Kidney (tissue), 14 donors: ENCODE results near the gene METTL9. TPM values are rescaled to one million over a fixed set of nuclear protein-coding genes. Genes with fewer than 3 reads are reported as not detected.
A peak's percentile ranks its signal among the peaks of the same experiment; 100 is the strongest.
"Not testable (repeated sequence)": the region's sequence is repeated elsewhere in the genome, so short reads cannot be mapped to it uniquely, and the experiment has no call there.

ENCODE experiments used
- DNase-seq, 5 donors: peaks; one replicate each; pipeline ENCODE4 v3.0.0-alpha.2; 2013 to 2020
- FAIRE-seq: peaks from 2 replicates; lab custom pipeline; 2012; peaks lifted over from hg19 to GRCh38; lab: Jason Lieb, UNC
- H3K27ac ChIP-seq, 2 donors: one replicate each; pipeline ENCODE4 v1.7.0; 2013; ENCODE audit warnings: low read depth in 2 of 2, low read length in 2 of 2, inconsistent platforms in 1 of 2
- H3K27me3 ChIP-seq: one replicate; pipeline ENCODE4 v1.7.1; 2013; ENCODE audit warnings: low read length, inconsistent platforms; ENCODE audit not compliant: control insufficient read depth, insufficient read depth
- H3K36me3 ChIP-seq, 3 donors: one replicate each; pipeline versions ENCODE4 v1.7.0 to v1.7.1; 2013; ENCODE audit warnings: low read length in 3 of 3, control low read depth in 1 of 3, inconsistent platforms in 1 of 3; ENCODE audit not compliant: insufficient read depth in 3 of 3, control insufficient read depth in 2 of 3
- H3K4me1 ChIP-seq, 3 donors: one replicate each; pipeline versions ENCODE4 v1.7.0 to v1.7.1; 2013; ENCODE audit warnings: low read length in 3 of 3, inconsistent platforms in 1 of 3, low read depth in 1 of 3; ENCODE audit not compliant: control insufficient read depth in 2 of 3, insufficient read depth in 2 of 3
- H3K4me3 ChIP-seq, 3 donors: one replicate each; pipeline versions ENCODE4 v1.7.0 to v1.8.1; 2013; ENCODE audit warnings: low read length in 3 of 3, control low read depth in 1 of 3, inconsistent platforms in 1 of 3
- H3K9ac ChIP-seq, 3 donors: one replicate each; pipeline versions ENCODE4 v1.7.0 to v1.7.1; 2013; ENCODE audit warnings: low read length in 3 of 3, control low read depth in 1 of 3, inconsistent platforms in 1 of 3
- H3K9me3 ChIP-seq, 3 donors: one replicate each; pipeline versions ENCODE4 v1.7.0 to v1.7.1; 2013; ENCODE audit warnings: low read length in 3 of 3, control low read depth in 1 of 3, inconsistent platforms in 1 of 3; ENCODE audit not compliant: control insufficient read depth in 2 of 3, insufficient read depth in 1 of 3
- intact Hi-C: fragments of 100-400 bp; cut with DNase I; formaldehyde crosslinking; loops from one replicate; pipeline ENCODE4 v1.11.1; 2022
- polyA plus RNA-seq: library from polyadenylated mRNA; stranded (reverse); fragments of 350-450 nt; fragmentation: Illumina TruSeq; extraction: RNeasy Lipid Tissue Mini Kit (QIAGEN cat#74804); gene quantifications from one replicate; pipeline ENCODE4 v1.2.3, GENCODE V29; 2014; ENCODE audit warnings: low read depth, low replicate concordance; ENCODE audit not compliant: insufficient read depth
- total RNA-seq: library from RNA; stranded (reverse); fragmentation: NEBNext Ultra II Directional; extraction: Animal tissue kit (Norgen Biotek cat#: 25700); gene quantifications from one replicate; pipeline ENCODE4 v1.2.1, GENCODE V29; 2021
- TF ChIP-seq, protein P1 (sequence below): IDR thresholded peaks from 3 replicates; pipeline ENCODE4 v1.5.1; 2012; ENCODE audit warnings: mild to moderate bottlenecking, moderate library complexity, borderline replicate concordance; ENCODE audit not compliant: insufficient read depth; ENCODE audit errors: extremely low read depth
- donor health status: control.
- donor health status: control.
- donor health status: control.
- donor health status: control.
- donor health status: control.
- donor health status: DM: yes; HTN: yes; CAD: no.
- donor health status: Normal renal cell carcinoma (clear cell type).

METTL9 gene
- total and polyA plus RNA-seq, 2 donors from 2014 or later = 129 to 193 TPM

DNA sequence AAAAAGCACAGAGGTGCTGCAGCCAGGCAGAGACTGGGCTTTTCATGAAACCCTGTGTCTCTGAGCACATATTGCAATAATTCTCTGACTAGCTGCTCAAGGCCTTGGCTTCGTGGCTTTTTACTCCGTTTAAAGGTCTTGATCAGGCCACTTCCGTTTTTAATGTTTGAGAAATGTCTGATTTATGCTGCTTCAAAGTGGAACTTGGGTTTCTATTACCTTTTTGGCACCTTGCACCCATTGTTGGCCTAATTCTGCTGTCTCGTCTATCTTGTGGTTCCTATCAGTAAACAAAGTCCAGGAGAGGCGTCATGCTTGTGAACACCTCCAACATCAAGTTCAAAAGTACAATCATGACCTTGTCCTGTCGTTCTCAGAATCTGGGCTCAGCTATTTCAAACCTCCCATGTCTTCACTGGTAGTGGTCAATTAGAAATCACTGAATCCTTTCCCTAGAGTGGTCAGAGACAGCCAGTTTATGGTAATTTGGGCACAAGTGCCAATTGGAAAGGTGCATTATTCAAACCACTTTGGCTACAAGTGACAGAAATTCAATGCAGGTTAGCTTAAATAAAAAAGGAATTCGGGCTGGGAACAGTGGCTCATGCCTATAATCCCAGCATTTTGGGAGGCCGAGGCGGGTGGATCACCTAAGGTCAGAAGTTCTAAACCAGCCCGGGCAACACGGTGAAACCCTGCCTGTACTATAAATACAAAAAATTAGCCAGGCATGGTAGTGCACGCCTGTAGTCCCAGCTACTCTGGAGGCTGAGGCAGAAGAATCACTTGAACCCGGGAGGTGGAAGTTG lies 33.3 kb upstream of the METTL9 start:
- Histone ChIP-seq H3K9me3 (no peaks in the 10 kb centered on the region), H3K36me3 (no peaks in the 10 kb centered on the region), H3K27me3 (no peaks in the 10 kb centered on the region), H3K9ac (no peak overlapping the region), H3K27ac (peak overlapping the region in 1 of 2 donors; percentile 20), H3K4me3 (no peak overlapping the region), H3K4me1 (peaks cover 0 to 10% (median 4%) of the 10 kb centered on the region in 3 donors)
- no peak for FAIRE-seq
- no peak for DNase-seq
- intact Hi-C loops = no loop called here
- TF ChIP-seq, protein P1, sequence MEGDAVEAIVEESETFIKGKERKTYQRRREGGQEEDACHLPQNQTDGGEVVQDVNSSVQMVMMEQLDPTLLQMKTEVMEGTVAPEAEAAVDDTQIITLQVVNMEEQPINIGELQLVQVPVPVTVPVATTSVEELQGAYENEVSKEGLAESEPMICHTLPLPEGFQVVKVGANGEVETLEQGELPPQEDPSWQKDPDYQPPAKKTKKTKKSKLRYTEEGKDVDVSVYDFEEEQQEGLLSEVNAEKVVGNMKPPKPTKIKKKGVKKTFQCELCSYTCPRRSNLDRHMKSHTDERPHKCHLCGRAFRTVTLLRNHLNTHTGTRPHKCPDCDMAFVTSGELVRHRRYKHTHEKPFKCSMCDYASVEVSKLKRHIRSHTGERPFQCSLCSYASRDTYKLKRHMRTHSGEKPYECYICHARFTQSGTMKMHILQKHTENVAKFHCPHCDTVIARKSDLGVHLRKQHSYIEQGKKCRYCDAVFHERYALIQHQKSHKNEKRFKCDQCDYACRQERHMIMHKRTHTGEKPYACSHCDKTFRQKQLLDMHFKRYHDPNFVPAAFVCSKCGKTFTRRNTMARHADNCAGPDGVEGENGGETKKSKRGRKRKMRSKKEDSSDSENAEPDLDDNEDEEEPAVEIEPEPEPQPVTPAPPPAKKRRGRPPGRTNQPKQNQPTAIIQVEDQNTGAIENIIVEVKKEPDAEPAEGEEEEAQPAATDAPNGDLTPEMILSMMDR = no peak

DNA sequence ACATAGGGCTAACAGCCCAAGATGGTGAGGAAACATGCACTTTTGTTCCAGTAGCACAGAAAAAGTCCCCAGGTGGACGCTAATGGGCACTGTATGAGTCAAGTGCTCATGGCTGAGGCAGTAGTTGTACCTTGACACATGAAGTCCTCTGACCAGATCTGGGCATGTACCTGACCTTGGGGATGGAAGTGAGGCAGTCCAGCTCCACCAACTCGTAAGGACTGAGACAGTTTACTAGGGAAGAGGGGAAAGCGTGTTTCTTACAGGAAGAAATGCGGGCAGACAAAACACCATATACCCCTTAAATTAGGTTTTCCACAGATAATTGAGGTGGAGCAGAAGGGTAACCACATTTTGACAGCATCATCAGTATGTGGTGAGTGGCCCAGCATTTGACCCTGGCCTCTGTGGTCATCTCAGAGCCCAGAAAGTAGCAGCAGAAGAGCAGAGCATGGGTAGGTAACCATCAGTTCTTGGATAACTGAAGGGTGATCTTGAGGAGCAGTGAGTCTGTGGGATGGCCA lies 32.4 kb upstream of the METTL9 start:
- no peaks in the 10 kb centered on the region for H3K36me3 ChIP-seq
- intact Hi-C loops = no loop called here
- H3K9ac ChIP-seq = no peak overlapping the region

DNA sequence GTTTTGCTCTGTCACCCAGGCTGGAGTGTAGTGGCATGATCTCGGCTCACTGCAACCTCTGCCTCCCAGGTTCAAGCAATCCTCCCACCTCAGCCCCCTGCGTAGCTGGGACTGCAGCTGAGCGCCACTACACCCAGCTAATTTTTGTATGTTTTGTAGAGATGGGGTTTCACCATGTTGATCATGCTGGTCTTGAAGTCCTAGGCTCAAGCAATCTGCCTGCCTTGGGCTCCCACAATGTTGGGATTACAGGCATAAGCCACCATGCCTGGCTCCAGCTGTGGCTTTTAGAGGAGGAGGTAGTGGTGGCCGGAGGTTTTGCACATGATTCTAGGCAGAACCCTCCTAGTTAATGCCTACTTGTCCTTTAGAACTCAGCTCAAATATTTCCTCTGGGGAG lies 31.9 kb upstream of the METTL9 start:
- DNase-seq = peak in 1 of 5 donors; percentile 13
- intact Hi-C loops, FAIRE-seq, H3K9ac ChIP-seq, H3K4me3 ChIP-seq, H3K36me3 ChIP-seq, H3K27ac ChIP-seq, H3K9me3 ChIP-seq, H3K27me3 ChIP-seq: not testable (repeated sequence)
- peaks cover 0 to 10% (median 4%) of the 10 kb centered on the region in 3 donors for H3K4me1 ChIP-seq

More for the DNA sequence above, 32.4 kb upstream of the METTL9 start:
- Histone ChIP-seq H3K27me3 (no peaks in the 10 kb centered on the region), H3K4me1 (peaks cover 0 to 10% (median 4%) of the 10 kb centered on the region in 3 donors), H3K27ac (no peak overlapping the region), H3K4me3 (no peak overlapping the region), H3K9me3 (no peaks in the 10 kb centered on the region)
- TF ChIP-seq, protein P1 = no peak
- FAIRE-seq (no peak), DNase-seq (no peak)

GRCh38 chr16:21568502-21569189 lies 30.7 kb upstream of the METTL9 start:
- FAIRE-seq = no peak
- Histone ChIP-seq H3K4me1 (peaks cover 0 to 10% (median 4%) of the 10 kb centered on the region in 3 donors), H3K27me3 (no peaks in the 10 kb centered on the region), H3K36me3 (no peaks in the 10 kb centered on the region), H3K27ac (no peak overlapping the region), H3K9me3 (no peaks in the 10 kb centered on the region), H3K9ac (no peak overlapping the region), H3K4me3 (no peak overlapping the region)
- intact Hi-C loops = no loop called here
- TF ChIP-seq, protein P1 = no peak
- no peak for DNase-seq
